Measurements from ENCODE around the gene ATXN1. TPM values are rescaled to one million over a fixed set of nuclear protein-coding genes. Genes with fewer than 3 reads are reported as not detected.
"Not testable (repeated sequence)": the region's sequence is repeated elsewhere in the genome, so short reads cannot be mapped to it uniquely, and the experiment has no call there.

ATXN1 gene
- total RNA-seq, 4 donors from 2014 or later, result 26.4 to 46.4 (median 36.1) TPM

DNA sequence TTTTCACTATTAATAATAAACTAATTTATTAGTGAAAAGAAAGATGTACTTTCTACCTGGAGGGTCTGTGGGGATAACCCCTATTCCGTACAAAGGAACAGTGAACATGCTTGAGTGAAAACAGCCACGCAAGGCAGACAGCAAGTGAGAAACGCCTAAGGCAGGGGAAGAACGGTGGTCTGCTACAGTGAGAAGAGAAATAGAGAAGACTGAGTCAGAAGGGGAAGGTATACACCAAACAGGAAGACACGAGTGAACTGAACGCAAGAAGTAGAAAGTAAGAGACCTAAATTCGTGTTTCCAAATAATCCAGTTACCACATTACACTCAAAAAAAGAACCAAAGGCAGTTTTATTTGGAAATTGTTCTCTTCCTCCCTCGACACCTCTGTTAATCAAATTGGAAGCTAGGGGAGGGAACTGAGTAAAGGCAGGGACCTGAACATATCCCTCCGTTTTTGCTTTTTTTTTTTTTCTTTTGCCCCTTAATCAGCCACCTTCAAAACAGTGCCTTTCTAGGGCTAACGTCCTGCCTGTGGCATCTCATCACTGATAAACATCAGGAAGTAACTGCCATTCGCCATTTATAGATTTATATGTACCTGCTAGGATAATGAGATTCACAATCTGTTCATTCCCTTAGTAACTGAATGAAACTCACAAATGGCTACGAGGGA is 48.9 kb downstream of the ATXN1 start:
- DNase-seq (ENCODE audit: low spot score), result no peak

DNA sequence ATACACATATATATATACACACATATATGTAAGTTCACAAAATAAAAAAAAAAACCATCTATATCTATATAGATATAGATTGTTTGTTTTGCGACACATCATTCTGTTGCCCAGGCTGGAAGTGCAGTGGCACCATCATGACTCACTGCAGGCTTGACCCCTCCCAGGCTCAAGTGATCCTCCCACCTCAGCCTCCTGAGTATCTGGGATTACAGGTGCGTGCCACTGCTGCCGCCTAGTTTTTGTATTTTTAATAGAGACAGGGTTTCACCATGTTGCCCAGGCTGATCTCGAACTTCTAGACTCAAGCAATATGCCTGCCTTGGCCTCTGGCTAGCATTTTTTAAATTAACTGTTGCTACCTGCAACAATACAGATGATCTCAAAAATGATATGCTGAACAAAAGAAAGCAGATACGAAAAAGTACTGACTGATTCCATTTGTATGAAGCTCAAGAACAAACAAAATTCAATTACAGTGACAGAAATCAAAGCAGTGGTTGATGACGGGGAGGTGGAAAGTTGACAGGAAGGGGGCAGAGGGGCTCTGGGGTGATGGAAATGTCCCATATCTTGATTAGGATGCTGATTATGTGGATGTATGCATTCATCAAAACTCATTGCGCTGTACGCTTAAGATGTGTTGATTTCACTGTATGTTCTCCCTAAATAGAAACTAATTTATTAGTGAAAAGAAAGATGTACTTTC is 49.6 kb downstream of the ATXN1 start:
- DNase-seq (ENCODE audit: low spot score) (no peak), ATAC-seq (ENCODE audit: low FRiP score) (peak; percentile 38)
- TF ChIP-seq, protein P1, sequence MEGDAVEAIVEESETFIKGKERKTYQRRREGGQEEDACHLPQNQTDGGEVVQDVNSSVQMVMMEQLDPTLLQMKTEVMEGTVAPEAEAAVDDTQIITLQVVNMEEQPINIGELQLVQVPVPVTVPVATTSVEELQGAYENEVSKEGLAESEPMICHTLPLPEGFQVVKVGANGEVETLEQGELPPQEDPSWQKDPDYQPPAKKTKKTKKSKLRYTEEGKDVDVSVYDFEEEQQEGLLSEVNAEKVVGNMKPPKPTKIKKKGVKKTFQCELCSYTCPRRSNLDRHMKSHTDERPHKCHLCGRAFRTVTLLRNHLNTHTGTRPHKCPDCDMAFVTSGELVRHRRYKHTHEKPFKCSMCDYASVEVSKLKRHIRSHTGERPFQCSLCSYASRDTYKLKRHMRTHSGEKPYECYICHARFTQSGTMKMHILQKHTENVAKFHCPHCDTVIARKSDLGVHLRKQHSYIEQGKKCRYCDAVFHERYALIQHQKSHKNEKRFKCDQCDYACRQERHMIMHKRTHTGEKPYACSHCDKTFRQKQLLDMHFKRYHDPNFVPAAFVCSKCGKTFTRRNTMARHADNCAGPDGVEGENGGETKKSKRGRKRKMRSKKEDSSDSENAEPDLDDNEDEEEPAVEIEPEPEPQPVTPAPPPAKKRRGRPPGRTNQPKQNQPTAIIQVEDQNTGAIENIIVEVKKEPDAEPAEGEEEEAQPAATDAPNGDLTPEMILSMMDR (IDR thresholded peaks at IDR 0.05), result no peak

More for the DNA sequence above, 48.9 kb downstream of the ATXN1 start:
- peak; percentile 43 for ATAC-seq (ENCODE audit: low FRiP score)
- TF ChIP-seq, protein P1 (IDR thresholded peaks at IDR 0.05), result no peak

DNA sequence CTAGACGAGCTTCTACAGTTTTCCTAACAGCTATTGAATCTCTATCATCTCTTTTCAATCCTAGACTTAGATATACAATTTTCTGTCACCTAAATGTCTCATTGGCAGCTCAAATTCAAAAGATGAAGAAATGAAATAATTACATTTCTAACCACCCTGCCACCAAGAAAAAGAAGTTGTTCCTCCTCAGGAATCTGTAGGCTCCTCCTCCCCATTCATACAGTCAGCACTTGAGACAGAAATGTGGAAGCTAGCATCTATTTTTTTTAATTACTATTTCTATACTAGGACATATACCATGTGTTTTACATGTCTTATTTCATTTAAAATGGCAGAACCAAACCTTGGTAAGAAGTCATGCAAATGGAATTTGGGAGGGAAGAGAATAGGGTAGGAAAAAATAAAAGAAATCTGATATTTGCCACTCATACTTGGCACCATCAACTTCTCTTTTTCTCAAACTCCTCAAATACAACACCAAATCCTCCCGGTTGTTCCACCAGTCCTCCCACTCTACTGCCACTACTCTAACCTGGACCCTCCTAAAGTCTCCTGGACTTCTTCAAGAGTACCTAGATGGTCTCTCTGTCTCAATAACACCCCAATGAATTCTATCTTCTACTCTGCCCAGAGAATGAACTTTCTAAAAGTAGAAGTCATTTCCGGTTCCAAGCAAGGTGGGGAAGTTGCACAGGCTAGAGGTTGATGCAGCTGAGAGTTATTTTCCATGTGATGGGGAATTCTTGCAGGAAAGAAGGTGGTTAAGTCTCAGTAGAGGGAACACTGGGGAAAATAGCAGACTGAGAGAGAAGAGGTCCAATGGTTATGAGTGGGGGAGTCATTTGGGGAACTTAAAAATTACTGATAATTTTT is 54.1 kb downstream of the ATXN1 start:
- TF ChIP-seq, protein P1 (IDR thresholded peaks at IDR 0.05), result no peak
- DNase-seq (ENCODE audit: low spot score), result no peak
- ATAC-seq (ENCODE audit: low FRiP score), result no peak

DNA sequence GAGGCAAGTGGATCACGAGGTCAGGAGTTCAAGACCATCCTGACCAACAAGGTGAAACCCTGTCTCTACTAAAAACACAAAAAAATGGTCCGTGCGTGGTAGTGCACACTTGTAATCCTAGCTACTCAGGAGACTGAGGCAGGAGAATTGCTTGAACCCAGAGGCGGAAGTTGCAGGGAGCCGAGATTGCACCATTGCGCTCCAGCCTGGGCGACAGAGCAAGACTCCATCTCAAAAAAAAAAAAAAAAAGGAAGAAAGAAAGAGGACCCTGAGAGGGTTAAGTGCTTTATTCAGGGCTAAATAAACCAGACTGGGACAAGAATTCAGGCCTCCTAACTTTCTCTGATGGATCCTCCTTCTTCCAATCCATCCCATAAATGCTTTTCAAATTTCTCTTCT is 54.8 kb downstream of the ATXN1 start:
- ATAC-seq (ENCODE audit: low FRiP score); DNase-seq (ENCODE audit: low spot score): not testable (repeated sequence)

DNA sequence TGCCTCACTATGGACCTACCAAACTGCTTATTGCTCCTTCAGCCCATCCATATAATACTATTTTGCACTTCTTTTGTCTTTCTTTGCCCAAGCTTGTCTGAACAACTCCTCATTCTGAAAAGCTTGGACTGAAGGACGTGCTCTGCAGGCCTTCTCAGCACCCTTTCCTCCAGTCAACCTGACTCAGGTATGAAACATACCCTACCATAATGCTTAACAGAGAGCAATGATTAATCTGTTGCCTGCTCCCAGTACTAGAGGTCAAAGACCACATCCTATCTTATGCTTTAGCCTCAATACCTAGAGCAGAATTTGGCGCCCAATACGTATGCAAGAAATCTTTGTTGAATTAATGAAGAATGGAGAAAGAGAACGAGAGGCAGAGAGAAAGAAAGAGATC is 55.2 kb downstream of the ATXN1 start:
- ATAC-seq (ENCODE audit: low FRiP score) (no peak), DNase-seq (ENCODE audit: low spot score) (no peak)
- TF ChIP-seq, protein P1 (IDR thresholded peaks at IDR 0.05), result no peak

DNA sequence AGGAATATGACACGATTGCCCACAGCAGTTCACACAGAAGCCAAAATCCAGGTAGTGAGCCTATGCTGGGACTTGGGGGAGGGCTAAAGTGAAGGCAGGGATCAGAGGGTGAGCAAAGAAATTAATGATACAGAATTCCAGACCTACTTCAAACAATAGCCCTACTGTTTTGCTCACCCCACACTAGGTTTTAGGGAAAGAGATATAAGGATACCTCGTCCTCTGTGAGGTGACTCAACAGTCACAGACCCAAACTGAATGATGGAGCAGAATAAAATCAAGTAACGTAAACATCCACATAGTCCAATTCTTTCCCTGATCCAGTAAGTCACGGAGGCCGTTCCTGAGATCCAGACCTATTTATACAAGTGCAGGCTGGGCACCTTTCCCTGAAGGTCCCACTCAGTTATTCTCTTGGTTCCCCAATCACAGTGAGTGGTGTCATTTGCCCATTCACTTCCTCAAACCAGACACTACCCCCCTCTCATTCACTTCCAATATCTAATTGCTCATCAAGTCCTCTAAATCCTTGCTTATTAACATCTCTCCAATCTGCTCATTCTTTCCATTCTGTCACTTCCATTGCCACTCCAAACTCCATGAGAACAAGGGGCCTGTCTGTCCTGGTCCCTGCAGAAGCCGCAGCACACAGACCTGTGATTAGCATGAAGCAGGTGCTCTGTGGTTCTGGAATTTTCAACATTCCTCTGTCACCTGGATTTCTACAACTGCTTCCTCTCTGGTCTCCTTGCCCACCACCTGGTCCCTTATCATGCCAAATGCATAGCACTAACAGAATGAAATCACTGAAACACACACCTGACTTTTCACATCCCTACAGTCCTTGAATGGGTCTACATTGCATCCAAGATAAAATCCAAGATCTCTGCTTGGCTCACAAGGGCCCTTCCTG is 55.9 kb downstream of the ATXN1 start:
- DNase-seq (ENCODE audit: low spot score), result no peak
- TF ChIP-seq, protein P1 (IDR thresholded peaks at IDR 0.05), result no peak
- no peak for ATAC-seq (ENCODE audit: low FRiP score)
